EH (cell line): Measurements from ENCODE around the gene OR52M1.

Source experiments
- DNase-seq: peaks from one replicate; pipeline ENCODE4 v3.0.0-alpha.2; 2015; ENCODE audit warnings: low read depth

The OR52M1 gene

DNA sequence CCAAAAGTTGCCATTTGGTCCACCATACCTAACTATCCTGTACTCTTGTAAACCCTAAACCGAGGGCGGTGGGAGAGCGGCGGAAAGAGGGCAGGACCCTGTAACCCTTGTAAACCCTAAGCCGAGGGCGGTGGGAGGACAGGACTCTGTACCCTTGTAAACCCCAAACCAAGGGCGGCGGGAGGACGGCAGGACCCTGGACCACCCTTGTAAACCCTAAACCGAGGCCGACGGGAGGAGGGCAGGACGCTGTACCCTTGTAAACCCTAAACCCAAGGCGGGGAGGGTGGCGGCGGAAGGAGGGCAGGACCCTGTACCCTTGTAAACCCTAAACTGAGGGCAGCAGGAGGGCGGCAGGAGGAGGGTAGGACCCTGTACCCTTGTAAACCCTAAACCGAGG, 24.1 kb downstream of the OR52M1 start:
- no peak for DNase-seq

DNA sequence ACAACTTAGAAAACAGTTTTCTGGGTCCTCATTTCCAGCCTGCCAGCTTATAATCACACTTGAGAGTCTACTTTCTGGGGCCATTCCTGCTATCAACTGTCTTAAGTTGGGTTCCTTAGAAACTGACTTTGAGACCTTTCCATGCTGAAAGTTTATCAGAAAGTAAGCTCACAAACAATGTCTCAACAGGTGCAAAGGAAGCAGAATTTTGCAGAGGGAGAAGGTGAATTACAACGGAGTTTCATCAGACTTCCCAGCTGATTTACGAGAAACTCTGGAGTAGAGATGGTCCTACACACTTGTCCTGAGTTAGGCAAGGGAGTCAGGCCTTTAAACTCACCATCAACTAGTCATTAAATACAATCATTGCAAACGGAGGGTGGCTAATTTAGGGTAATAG, 31.9 kb downstream of the OR52M1 start:
- DNase-seq: no peak

DNA sequence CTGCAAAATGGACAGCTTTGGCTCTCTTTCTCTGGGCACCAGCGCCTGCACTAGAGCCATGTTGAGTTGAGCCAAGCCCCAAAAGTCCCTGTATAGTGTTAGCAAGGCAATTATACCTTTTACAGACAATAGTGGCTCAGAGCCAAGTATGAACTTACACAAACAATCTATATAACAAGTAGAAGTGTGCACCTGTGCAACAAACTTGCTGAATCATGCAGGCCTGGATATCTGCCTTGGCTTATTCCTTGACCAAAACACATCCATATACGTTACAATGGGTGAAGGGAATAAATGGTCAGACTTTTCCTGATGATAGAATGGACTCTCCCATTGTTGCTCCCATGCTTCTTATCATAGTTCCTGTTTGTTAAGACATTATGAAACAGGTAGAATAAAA, 32.8 kb downstream of the OR52M1 start:
- DNase-seq: no peak

DNA sequence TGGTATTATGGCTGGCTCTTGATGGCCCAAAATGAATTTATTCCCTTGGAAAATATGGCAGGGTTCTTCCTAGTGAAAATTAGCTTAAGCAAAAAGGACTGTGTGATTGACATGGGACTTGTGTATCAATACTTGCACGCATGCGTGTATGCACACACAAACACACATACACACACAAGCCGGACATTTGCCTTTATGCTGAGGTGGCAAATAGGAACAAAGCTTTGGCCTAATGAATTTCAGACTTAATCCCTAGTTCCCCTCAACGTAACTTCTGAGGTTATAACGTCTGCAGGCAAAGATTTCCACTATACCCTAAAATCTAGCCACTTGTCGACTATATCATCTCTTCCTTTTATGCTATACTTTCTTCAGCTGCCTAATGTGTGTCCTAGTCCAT, 33.6 kb downstream of the OR52M1 start:
- no peak for DNase-seq

DNA sequence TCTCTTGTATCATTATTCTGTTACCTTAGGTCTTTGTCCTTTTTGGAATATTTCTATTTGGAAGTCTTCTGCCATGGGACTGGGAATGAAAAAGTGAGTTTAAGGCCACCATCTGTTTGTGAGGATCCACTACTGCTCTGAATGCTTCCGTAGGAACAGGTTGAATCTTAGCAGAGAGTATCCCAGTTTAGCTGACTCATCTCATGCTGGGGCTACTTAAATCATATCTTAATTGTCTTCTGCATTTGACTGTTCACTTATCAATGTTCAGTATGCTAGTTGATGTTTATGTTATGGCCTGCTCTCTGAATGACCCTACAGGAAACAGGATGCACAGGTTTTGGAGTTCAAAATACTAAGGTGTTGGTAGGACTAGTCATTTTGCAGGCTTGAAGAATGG, 35.1 kb downstream of the OR52M1 start:
- no peak for DNase-seq

DNA sequence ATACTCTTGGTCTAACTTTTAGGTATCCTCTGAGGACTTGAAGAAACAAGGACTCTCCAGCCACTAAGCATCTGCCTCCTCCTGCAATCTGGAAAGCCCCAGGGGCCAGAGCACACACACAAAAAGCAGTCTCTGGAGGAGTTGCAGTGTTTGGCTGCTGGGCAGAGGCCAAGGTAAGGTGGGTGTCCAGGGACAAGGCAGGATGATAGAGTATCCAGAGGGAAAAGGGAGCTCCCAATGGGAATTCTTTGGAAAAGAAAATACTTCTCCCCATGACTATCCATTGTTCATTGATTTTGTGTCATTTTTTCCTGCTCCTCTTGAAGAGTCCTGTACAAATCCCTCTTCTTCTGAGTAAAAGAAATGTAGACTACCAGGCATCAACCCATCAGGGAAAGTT, 36.5 kb downstream of the OR52M1 start, which contains the start of gene OR52I2:
TSS of gene OR52I2 (plus strand) at position 301 of the 400 bp plus-strand sequence.
- DNase-seq: no peak

DNA sequence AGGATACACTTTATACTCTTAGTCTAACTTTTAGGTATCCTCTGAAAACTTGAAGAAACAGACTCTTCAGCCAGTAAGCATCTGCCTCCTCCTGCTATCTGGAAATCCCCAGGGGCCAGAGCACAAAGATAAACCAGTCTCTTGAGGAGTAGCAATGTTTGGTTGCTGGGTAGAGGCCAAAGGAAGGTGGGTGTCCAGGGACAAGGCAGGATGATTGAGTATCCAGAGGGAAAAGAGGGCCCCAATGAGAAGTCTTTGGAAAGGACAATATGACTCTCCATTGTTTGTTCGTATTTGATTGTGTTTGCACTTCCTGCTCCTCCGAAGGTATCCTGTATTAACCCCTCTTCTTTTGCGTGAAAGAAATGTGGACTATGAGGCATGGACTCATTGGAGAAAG, 44.0 kb downstream of the OR52M1 start:
- no peak for DNase-seq

DNA sequence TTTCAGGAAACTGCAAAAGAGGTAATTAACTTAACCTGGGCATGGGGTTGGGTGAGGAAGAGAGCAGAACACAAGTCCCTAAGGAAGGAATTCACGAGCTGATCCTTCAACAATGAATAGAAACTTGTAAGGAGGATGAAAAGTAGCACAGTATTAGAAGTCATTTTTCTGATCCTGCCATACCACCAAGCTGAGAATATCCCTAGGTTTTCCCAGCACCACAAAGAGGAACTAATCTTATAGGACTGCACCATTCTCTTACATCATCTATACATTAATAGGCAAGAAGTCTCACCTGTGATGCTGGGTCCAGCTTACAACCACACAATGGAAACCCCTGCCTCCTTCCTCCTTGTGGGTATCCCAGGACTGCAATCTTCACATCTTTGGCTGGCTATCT, 48.7 kb downstream of the OR52M1 start, which contains the start of gene OR52I1:
TSS of gene OR52I1 (plus strand) at position 301 of the 400 bp plus-strand sequence. CDS start at position 301, 0 bp downstream.
- no peak for DNase-seq
